Measurements from ENCODE around the gene SYNE2.
"Not testable (repeated sequence)": the region's sequence is repeated elsewhere in the genome, so short reads cannot be mapped to it uniquely, and the experiment has no call there.

Gene SYNE2, protein sequence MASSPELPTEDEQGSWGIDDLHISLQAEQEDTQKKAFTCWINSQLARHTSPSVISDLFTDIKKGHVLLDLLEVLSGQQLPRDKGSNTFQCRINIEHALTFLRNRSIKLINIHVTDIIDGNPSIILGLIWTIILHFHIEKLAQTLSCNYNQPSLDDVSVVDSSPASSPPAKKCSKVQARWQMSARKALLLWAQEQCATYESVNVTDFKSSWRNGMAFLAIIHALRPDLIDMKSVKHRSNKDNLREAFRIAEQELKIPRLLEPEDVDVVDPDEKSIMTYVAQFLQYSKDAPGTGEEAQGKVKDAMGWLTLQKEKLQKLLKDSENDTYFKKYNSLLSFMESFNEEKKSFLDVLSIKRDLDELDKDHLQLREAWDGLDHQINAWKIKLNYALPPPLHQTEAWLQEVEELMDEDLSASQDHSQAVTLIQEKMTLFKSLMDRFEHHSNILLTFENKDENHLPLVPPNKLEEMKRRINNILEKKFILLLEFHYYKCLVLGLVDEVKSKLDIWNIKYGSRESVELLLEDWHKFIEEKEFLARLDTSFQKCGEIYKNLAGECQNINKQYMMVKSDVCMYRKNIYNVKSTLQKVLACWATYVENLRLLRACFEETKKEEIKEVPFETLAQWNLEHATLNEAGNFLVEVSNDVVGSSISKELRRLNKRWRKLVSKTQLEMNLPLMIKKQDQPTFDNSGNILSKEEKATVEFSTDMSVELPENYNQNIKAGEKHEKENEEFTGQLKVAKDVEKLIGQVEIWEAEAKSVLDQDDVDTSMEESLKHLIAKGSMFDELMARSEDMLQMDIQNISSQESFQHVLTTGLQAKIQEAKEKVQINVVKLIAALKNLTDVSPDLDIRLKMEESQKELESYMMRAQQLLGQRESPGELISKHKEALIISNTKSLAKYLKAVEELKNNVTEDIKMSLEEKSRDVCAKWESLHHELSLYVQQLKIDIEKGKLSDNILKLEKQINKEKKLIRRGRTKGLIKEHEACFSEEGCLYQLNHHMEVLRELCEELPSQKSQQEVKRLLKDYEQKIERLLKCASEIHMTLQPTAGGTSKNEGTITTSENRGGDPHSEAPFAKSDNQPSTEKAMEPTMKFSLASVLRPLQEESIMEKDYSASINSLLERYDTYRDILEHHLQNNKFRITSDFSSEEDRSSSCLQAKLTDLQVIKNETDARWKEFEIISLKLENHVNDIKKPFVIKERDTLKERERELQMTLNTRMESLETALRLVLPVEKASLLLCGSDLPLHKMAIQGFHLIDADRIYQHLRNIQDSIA (N-terminal part only)

DNA sequence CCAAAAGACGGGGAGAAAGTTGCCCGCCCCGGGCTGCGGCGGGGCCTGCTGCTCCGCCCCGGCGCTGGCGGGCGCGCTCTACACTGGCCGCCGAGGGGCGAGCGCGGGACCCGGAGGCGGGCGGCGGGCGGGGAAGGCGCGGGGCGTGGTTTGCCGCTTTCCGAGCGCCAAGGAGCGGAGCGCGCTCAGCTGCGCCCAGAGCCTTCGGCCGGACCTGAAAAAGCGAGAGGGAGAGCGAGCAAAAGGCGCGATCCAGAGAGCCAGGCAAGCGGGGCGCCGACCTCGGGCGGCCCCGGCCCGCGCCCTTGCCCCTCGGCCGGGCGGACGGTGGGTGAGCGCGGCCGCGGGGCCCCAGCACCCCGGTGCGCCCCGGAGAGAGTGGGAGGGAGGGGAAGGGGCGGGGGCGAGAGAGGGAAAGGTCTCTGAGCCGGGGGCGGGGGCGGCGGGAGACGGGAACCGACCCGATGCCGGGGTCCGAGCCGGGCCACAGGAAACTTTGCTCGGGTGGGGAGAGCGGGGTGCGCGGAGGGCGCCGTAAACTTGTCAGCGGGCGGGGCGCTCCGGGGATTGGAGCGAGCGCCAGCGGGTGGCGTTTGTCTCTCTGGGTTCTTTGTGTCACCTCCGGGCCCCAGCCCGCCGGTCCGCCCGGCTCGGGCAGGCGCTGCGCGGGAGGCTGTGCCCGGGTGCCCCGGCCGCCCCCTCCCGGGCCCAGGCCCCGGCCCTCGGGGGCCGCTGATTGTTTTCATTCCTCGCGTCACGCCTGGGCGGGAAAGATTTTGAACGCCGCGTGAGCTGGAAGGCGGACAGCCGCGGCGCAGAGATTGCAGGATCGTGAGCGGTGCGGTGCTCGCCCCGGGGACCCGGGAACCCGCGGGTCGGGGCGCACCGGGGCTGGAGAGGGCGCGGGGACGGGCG lies at the start of gene SYNE2:
TSS of gene SYNE2 (plus strand) at position 188 of the 915 bp plus-strand sequence. CDS start 56,145 bp downstream, outside the sequence.
- FAIRE-seq (peak; percentile 70), DNase-seq (ENCODE audit: insufficient read length, low spot score) (peak; percentile 83)

- not testable (repeated sequence) for DNase-seq (ENCODE audit: insufficient read length, low spot score); FAIRE-seq
Observed at GRCh38 chr14:63803221-63803791, 49.5 kb upstream of the SYNE2 start.

- FAIRE-seq; DNase-seq (ENCODE audit: insufficient read length, low spot score): not testable (repeated sequence)
Observed at GRCh38 chr14:63806064-63806463, 46.7 kb upstream of the SYNE2 start.

GRCh38 chr14:63811692-63812091 lies 41.1 kb upstream of the SYNE2 start:
- not testable (repeated sequence) for DNase-seq (ENCODE audit: insufficient read length, low spot score); FAIRE-seq

GRCh38 chr14:63833728-63834127 lies 19.1 kb upstream of the SYNE2 start:
- FAIRE-seq: no peak
- DNase-seq (ENCODE audit: insufficient read length, low spot score): no peak

- FAIRE-seq: no peak
- DNase-seq (ENCODE audit: insufficient read length, low spot score): no peak
Observed at GRCh38 chr14:63840981-63841380, 11.8 kb upstream of the SYNE2 start.

GRCh38 chr14:63843796-63844195 lies 9.0 kb upstream of the SYNE2 start:
- FAIRE-seq (no peak), DNase-seq (ENCODE audit: insufficient read length, low spot score) (no peak)

GRCh38 chr14:63848890-63849289 lies 3.9 kb upstream of the SYNE2 start:
- DNase-seq (ENCODE audit: insufficient read length, low spot score): no peak
- FAIRE-seq: no peak

DNA sequence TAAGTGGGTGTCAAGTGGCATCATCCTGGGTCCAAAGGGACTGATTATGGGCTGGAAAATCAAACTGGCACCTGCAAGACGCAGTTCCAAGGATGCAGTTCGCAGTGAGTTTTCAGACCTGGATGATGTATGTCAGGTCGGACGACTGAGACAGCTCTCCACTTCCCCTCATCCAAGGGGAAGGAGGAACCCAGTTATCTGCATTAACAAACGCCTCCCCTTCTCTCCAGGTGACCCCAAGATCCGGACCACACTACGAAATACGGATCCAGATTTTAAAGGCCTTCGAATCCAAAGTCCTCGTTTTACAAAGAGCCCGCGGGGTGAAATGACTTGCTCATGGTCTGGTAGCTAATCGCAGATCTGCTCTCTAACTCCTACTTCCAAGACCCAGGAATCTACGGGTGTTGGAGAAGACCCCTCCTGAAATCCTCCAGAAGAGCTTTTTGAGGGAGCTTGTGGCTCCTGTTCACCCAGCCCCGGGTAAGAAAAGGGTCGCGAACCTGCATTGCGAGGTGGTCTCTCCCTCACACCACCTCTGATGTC lies 460 bp upstream of the SYNE2 start:
- DNase-seq (ENCODE audit: insufficient read length, low spot score): no peak

DNA sequence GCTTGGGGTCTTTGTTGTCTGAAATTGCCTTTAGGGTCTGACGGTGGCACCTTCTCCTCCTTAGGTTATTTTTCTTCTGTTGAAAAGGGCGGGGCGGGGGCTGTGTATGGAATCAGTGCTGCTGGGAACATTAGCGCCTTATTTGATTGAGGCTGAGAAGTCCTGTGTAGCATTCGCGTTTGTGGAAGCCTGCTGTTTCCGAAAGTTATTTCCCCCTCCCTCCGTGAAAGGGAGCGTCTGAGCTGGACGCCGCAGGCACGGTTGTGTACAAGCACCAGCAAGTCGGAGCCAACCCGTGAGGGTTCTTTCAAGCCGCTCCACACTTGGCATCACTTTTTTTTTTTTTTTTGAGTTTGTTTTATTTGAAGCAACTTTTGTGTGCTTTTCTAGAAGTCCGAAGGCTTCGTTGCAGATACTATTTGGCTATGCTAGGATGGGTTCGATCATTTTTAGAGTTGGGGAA lies 1.1 kb downstream of the SYNE2 start:
- DNase-seq (ENCODE audit: insufficient read length, low spot score) (no peak), FAIRE-seq (peak; percentile 82)

More for the DNA sequence above, 460 bp upstream of the SYNE2 start:
- FAIRE-seq: no peak

- FAIRE-seq (no peak), DNase-seq (ENCODE audit: insufficient read length, low spot score) (no peak)
Observed at GRCh38 chr14:63854330-63854729, 1.5 kb downstream of the SYNE2 start.

DNA sequence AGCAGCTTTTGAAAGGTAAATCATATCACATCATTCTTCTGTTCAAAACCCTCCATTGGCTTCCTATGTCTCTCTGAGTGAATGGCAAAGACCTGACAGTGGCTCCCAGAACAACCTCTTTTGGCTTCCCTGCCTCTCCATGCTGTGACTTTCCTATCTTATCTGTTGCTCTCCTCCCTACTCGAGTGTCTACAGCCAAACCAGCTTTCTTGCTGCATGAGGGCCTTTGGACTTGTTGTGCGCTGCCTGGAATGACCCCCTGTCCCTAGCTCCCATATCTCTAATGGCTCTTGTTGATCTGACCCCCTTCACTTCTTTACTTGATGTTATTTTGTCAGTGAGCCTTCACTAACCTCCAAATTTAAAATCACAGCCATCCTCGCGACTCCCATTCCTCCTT lies 2.5 kb downstream of the SYNE2 start:
- DNase-seq (ENCODE audit: insufficient read length, low spot score) (no peak), FAIRE-seq (peak; percentile 77)

GRCh38 chr14:63857466-63858030 lies 4.7 kb downstream of the SYNE2 start:
- FAIRE-seq: peak; percentile 45
- no peak for DNase-seq (ENCODE audit: insufficient read length, low spot score)

DNA sequence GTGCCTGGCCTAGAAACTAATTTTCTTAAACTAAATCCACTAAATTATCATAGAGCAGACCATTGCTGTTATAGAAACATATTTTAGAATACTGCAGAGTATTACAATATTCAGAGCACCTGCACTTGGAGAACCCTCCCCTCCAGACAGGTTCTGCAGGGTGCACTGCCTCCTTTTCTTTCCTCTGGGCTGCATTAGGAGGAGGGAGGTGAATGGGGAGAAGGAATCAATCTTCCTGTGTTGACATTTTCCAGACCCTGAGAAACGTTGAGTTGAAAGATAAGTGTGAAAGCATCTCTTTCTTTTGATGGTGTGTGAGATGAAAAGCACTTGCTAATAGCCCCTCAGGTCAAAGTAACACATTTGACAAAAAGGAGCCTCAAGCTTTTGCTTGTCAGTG lies 7.3 kb downstream of the SYNE2 start:
- FAIRE-seq: no peak
- no peak for DNase-seq (ENCODE audit: insufficient read length, low spot score)

DNA sequence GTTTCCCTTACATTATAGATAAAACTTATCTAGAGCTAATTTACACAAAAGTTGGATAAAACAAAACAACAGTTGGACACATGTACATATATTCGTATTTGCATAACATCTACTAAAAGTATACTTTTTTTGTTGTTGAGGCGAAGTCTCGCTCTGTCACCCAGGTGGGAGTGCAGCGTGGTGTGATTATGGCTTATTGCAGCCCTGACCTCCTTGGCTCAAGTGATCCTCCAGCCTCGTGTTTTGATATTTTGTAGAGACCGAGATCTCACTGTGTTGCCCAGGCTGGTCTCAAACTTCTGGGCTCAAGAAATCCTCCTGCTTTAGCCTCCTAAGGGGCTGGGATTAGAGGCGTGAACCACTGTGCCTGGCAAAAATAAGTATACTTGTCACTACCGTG lies 9.4 kb downstream of the SYNE2 start:
- FAIRE-seq: no peak
- DNase-seq (ENCODE audit: insufficient read length, low spot score): no peak

GRCh38 chr14:63863004-63863403 lies 10.2 kb downstream of the SYNE2 start:
- FAIRE-seq (peak; percentile 33), DNase-seq (ENCODE audit: insufficient read length, low spot score) (no peak)

DNA sequence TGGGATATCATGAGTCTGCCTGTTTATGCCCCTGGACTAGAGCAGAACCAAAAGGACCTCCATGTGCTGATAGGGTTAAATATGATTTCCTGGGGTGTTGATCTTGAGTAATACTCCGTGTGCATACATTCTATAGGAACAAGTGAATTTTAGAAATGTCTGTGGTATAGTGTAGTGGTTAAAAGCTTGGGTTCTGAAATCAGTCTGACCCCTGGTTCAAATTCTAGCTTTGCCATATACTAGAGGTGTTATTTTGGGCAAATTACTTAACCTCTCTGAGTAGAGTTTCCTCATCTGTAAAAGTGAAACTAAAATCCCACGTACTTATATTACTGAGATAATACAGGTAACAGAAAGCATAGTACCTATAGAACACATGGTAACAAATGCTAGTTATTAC lies 12.0 kb downstream of the SYNE2 start:
- peak; percentile 99 for FAIRE-seq
- not testable (repeated sequence) for DNase-seq (ENCODE audit: insufficient read length, low spot score)
